A549 (cell line): ENCODE results near the gene NUDT16L1. TPM values are rescaled to one million over a fixed set of nuclear protein-coding genes. Genes with fewer than 3 reads are reported as not detected.

ENCODE experiments used
- ATAC-seq, 2 experiments: fragments of 200-7000 bp in 1 of 2; fragments of >200 bp in 1 of 2; cut with Nextera tagmentation in 1 of 2; cut with Tn5 transposase in 1 of 2; 3 replicates each; pipeline versions ENCODE4 v1.8.0 to v1.9.1; 2018 to 2020; ENCODE audit warnings: mild to moderate bottlenecking in 1 of 2, moderate library complexity in 1 of 2
- CTCF ChIA-PET: fragments of 300-600 bp; sonication (Branson Sonifier 250); formaldehyde crosslinking; extraction: SDS; loops from one replicate; lab custom pipeline; 2021; ENCODE audit warnings: antibody characterized with exemption, inconsistent platforms; lab: Yijun Ruan, JAX
- POLR2A ChIA-PET: fragments of 350-600 bp; formaldehyde crosslinking; extraction: SDS; loops from one replicate; lab custom pipeline; 2021; ENCODE audit warnings: antibody characterized with exemption, inconsistent platforms; lab: Yijun Ruan, JAX
- DNase-seq, 2 experiments: peaks; one replicate each; pipeline versions ENCODE4 v3.0.0 to v3.0.0-alpha.2; 2011 to 2016; ENCODE audit warnings: low read depth in 1 of 2, low spot score in 1 of 2
- FAIRE-seq: peaks from 2 replicates; lab custom pipeline; 2011; peaks lifted over from hg19 to GRCh38; lab: Jason Lieb, UNC
- H3K27ac ChIP-seq, 2 experiments: fragments of >200 bp; sonication (Bioruptor Twin); formaldehyde crosslinking; 3 replicates each; pipeline ENCODE4 v1.5.1; 2016 to 2017
- H3K4me1 ChIP-seq: fragments of >200 bp; sonication (Bioruptor Twin); formaldehyde crosslinking; 3 replicates; pipeline ENCODE4 v1.6.1; 2016
- H3K4me2 ChIP-seq: fragments of >200 bp; sonication (Bioruptor Twin); formaldehyde crosslinking; 3 replicates; pipeline ENCODE4 v1.6.1; 2016
- H3K4me3 ChIP-seq: fragments of >200 bp; sonication (Bioruptor Twin); formaldehyde crosslinking; 3 replicates; pipeline ENCODE4 v1.5.1; 2016
- H3K9me3 ChIP-seq: fragments of >200 bp; sonication (Bioruptor Twin); formaldehyde crosslinking; 3 replicates; pipeline ENCODE4 v1.6.1; 2016
- ATOH8 ChIP-seq: fragments of 250-450 bp; sonication (Bioruptor Pico); IDR thresholded peaks from 2 replicates; pipeline ENCODE4 v1.5.0; 2020; ENCODE audit warnings: low read depth, mild to moderate bottlenecking, moderate library complexity
- CBX2 ChIP-seq: fragments of 200-600 bp; sonication (generic); IDR thresholded peaks from 2 replicates; pipeline ENCODE4 v1.6.1; 2016; ENCODE audit warnings: low read depth, mild to moderate bottlenecking, borderline replicate concordance
- CEBPB ChIP-seq, 2 experiments: fragments of >200 bp in 1 of 2; sonication (Bioruptor Twin) in 1 of 2; formaldehyde crosslinking in 1 of 2; IDR thresholded peaks; 2 replicates each; pipeline ENCODE4 v1.6.1; 2012 to 2016
- CHD4 ChIP-seq: fragments of 200-600 bp; sonication (generic); IDR thresholded peaks from 2 replicates; pipeline ENCODE4 v1.6.1; 2016; ENCODE audit warnings: antibody characterized with exemption, mild to moderate bottlenecking, borderline replicate concordance
- EHF ChIP-seq: fragments of 250-450 bp; sonication (Bioruptor Pico); IDR thresholded peaks from 2 replicates; pipeline ENCODE4 v1.5.0; 2020; ENCODE audit warnings: mild to moderate bottlenecking
- FOSB ChIP-seq: fragments of 250-450 bp; sonication (Bioruptor Pico); IDR thresholded peaks from 2 replicates; pipeline ENCODE4 v1.5.0; 2020; ENCODE audit warnings: mild to moderate bottlenecking, moderate library complexity
- FOXS1 ChIP-seq: fragments of 250-450 bp; sonication (Bioruptor Pico); IDR thresholded peaks from 2 replicates; pipeline ENCODE4 v1.5.0; 2020; ENCODE audit warnings: mild to moderate bottlenecking, moderate library complexity
- GATA3 ChIP-seq: IDR thresholded peaks from 2 replicates; pipeline ENCODE4 v1.6.1; 2012; ENCODE audit warnings: borderline replicate concordance
- HES2 ChIP-seq: fragments of >200 bp; sonication (Bioruptor Twin); formaldehyde crosslinking; IDR thresholded peaks from 2 replicates; pipeline ENCODE4 v1.6.1; 2016
- HEYL ChIP-seq: fragments of 250-450 bp; sonication (Bioruptor Pico); IDR thresholded peaks from 2 replicates; pipeline ENCODE4 v1.8.0; 2021; ENCODE audit warnings: mild to moderate bottlenecking, moderate library complexity
- HMGXB4 ChIP-seq: fragments of 250-450 bp; sonication (Bioruptor Pico); IDR thresholded peaks from 2 replicates; pipeline ENCODE4 v1.5.0; 2021; ENCODE audit warnings: mild to moderate bottlenecking, moderate library complexity, borderline replicate concordance
- JUNB ChIP-seq: fragments of >200 bp; sonication (Bioruptor Twin); formaldehyde crosslinking; IDR thresholded peaks from 2 replicates; pipeline ENCODE4 v1.6.1; 2016
- KDM1A ChIP-seq: fragments of 200-600 bp; sonication (generic); IDR thresholded peaks from 2 replicates; pipeline ENCODE4 v1.6.1; 2016; ENCODE audit warnings: low read depth, mild to moderate bottlenecking
- MYC ChIP-seq: IDR thresholded peaks from 2 replicates; pipeline ENCODE4 v1.6.1; 2012; ENCODE audit warnings: mild to moderate bottlenecking, inconsistent platforms, low read length, improper control_type of control experiment, borderline replicate concordance
- NR3C1 ChIP-seq: fragments of >200 bp; sonication (Bioruptor Twin); formaldehyde crosslinking; IDR thresholded peaks from 3 replicates; pipeline ENCODE4 v1.6.1; 2017
- PBX3 ChIP-seq: IDR thresholded peaks from 2 replicates; pipeline ENCODE4 v1.6.1; 2012
- PHF8 ChIP-seq: fragments of 200-600 bp; sonication (generic); IDR thresholded peaks from 2 replicates; pipeline ENCODE4 v1.6.1; 2016; ENCODE audit warnings: low read depth, mild to moderate bottlenecking, antibody characterized with exemption, moderate library complexity, borderline replicate concordance
- RCOR1 ChIP-seq: fragments of 150-350 bp; IDR thresholded peaks from 2 replicates; pipeline ENCODE4 v1.6.1; 2014; ENCODE audit warnings: antibody characterized with exemption, low read length, low read depth
- RFX5 ChIP-seq: fragments of 450-650 bp; IDR thresholded peaks from 2 replicates; pipeline ENCODE4 v1.7.1; 2014; ENCODE audit warnings: antibody characterized with exemption, mild to moderate bottlenecking, moderate library complexity
- RNF2 ChIP-seq: fragments of 200-600 bp; sonication (generic); IDR thresholded peaks from 2 replicates; pipeline ENCODE4 v1.6.1; 2016; ENCODE audit warnings: low read depth, mild to moderate bottlenecking, antibody characterized with exemption, moderate library complexity, borderline replicate concordance
- SMC3 ChIP-seq: fragments of >200 bp; sonication (Bioruptor Twin); formaldehyde crosslinking; IDR thresholded peaks from 3 replicates; pipeline ENCODE4 v1.6.1; 2018; ENCODE audit warnings: inconsistent platforms
- SREBF2 ChIP-seq: fragments of 450-650 bp; IDR thresholded peaks from 2 replicates; pipeline ENCODE4 v1.6.1; 2014; ENCODE audit warnings: mild to moderate bottlenecking, moderate library complexity
- ZFP36 ChIP-seq: fragments of 450-650 bp; IDR thresholded peaks from 2 replicates; pipeline ENCODE4 v1.6.1; 2014; ENCODE audit warnings: borderline replicate concordance; ENCODE audit not compliant: partially characterized antibody
- whole genome bisulfite sequencing: methylation state at CpG from one replicate; pipeline ENCODE4 v1.1.6; 2017; ENCODE audit errors: missing lambda C conversion rate; 5-methylcytosine and 5-hydroxymethylcytosine counted together
- polyA plus RNA-seq, 4 experiments: library from polyadenylated mRNA; depleted of rRNA in 3 of 4; stranded (reverse); fragments of >200 nt; fragmentation: RNase III in 1 of 4; extraction: RNeasy Plus Mini Kit Qiagen cat#74134 plus additional on column Dnase treatment in 1 of 4; gene quantifications; 2 replicates in 3 of 4; 3 replicates in 1 of 4; pipeline ENCODE4 v1.2.3, GENCODE V29; 2011 to 2017

Gene NUDT16L1
- polyA plus RNA-seq, 2 of the 4 experiments (the other 2 are of a cell fraction), result 15.5 to 22.9 TPM

- peaks cover 32% of the 10 kb centered on the region for H3K4me1 ChIP-seq
- no peaks in the 10 kb centered on the region for H3K9me3 ChIP-seq
- WGBS, result 95% methylated on average over 8 of the region's 12 CpGs
- DNase-seq (no peak), FAIRE-seq (no peak), ATAC-seq (no peak)
- H3K4me2 ChIP-seq, result peak overlapping the region; percentile 41; the same call in 2 of the 3 replicates
- peak overlapping the region; percentile 64 to 82; a peak in 5 of 6 replicates for H3K27ac ChIP-seq
- CTCF ChIA-PET, result interaction anchor here (1.8 kb wide), 1 partner anchor 26 kb away, joined by 4 read pairs; no protein-coding TSS in a partner anchor
- TF ChIP-seq JUNB, result no peak
- TF ChIP-seq MYC, result no peak
- no peak for TF ChIP-seq PHF8
- TF ChIP-seq FOSB (CRISPR knock-in tag), result no peak
- no peak for TF ChIP-seq EHF
- no peak for TF ChIP-seq CEBPB (IDR thresholded peaks at IDR 0.05)
- no peak for TF ChIP-seq SMC3
- TF ChIP-seq SREBF2, result no peak
- TF ChIP-seq, all 56 proteins: peak for 0
- POLR2A ChIA-PET, result no interaction called here
- H3K4me3 ChIP-seq, result no peak overlapping the region
Observed at GRCh38 chr16:4654964-4655590, 38.3 kb upstream of the NUDT16L1 start.

- no CpG with 5 or more reads among the region's 6 CpGs for WGBS
- POLR2A ChIA-PET, result no interaction called here
Observed at GRCh38 chr16:4655801-4656200, 37.6 kb upstream of the NUDT16L1 start.

More at GRCh38 chr16:4655801-4656200, 37.6 kb upstream of the NUDT16L1 start:
- CTCF ChIA-PET, result interaction anchor here (1.8 kb wide), 1 partner anchor 26 kb away, joined by 4 read pairs; no protein-coding TSS in a partner anchor
- H3K4me1 ChIP-seq, result peaks cover 32% of the 10 kb centered on the region
- no peak overlapping the region for H3K4me3 ChIP-seq
- DNase-seq, result no peak
- H3K4me2 ChIP-seq, result no peak overlapping the region
- TF ChIP-seq RNF2, result no peak
- no peak for TF ChIP-seq MYC
- no peak for TF ChIP-seq HMGXB4
- no peak for TF ChIP-seq NR3C1
- TF ChIP-seq HES2, result no peak
- no peak for TF ChIP-seq GATA3
- no peak for TF ChIP-seq JUNB
- TF ChIP-seq CHD4, result no peak
- no peak for TF ChIP-seq HEYL (CRISPR knock-in tag)
- no peak for TF ChIP-seq FOXS1
- TF ChIP-seq CBX2, result no peak
- TF ChIP-seq RFX5, result no peak
- TF ChIP-seq KDM1A, result no peak
- no peak for TF ChIP-seq ZFP36
- no peak for TF ChIP-seq RCOR1
- no peak for TF ChIP-seq ATOH8 (CRISPR knock-in tag)
- TF ChIP-seq PBX3, result no peak
- TF ChIP-seq SREBF2, result no peak
- H3K27ac ChIP-seq, result peak overlapping the region; percentile 12 to 64; a peak in 1 of 6 replicates
- no peak for FAIRE-seq
- no peaks in the 10 kb centered on the region for H3K9me3 ChIP-seq
- ATAC-seq, result no peak
